T-helper 1 cell treated with Interleukin-12 subunit alpha and Interleukin-12 subunit beta and Interleukin-4 antibody, amounts not matched to agents 30 ng/mL and 1 ng/mL, for 36 hours (primary cell): Measurements from ENCODE around the gene AMBRA1. TPM values are rescaled to one million over a fixed set of nuclear protein-coding genes. Genes with fewer than 3 reads are reported as not detected.

Experiments
- intact Hi-C: fragments of 100-400 bp; cut with micrococcal nuclease; formaldehyde crosslinking; loops from one replicate; pipeline ENCODE4 v1.15.1; 2024
- total RNA-seq: library from RNA; stranded (reverse); gene quantifications from 2 replicates; pipeline ENCODE4 v1.2.3, GENCODE V29; 2022

AMBRA1 gene
- total RNA-seq, 1 donor from 2014 or later: 41.1 TPM

DNA sequence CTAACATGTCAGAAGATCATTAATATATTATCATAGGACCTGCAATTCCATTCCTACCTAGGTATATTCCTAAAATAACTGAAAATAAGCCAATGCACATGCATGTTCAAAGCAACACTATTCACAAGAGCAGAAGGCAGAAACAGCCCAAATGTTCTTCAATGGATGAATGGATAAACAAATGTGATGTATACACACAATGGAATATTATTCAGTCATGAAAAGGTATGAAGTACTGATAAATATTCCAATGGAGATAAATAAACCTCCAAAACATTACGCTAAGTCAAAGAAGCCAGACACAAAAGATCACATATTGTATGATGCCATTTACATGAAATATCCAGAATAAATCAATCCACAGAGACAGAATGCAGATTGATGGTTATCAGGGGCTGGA, 16.8 kb downstream of the AMBRA1 start:
- intact Hi-C loops: no loop called here

DNA sequence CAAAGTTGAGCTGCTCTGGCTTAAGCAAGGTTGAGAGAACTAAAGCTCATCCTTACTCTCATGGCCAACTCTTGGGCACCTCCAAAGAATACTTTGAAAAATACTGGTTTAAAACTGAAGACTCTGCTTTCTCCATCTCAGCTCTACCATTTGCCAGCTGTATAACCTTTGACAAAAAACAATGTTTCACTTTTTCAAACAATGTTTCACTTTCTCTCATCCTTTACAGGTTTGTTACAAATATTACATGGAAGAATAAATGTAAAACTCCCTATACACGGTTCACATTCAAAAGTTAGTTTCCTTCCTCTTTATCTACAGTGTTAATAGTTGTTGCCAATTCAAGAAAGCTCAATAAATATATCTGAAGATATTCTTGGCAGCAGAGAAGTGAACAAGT, 19.2 kb downstream of the AMBRA1 start:
- intact Hi-C loops: no loop called here

DNA sequence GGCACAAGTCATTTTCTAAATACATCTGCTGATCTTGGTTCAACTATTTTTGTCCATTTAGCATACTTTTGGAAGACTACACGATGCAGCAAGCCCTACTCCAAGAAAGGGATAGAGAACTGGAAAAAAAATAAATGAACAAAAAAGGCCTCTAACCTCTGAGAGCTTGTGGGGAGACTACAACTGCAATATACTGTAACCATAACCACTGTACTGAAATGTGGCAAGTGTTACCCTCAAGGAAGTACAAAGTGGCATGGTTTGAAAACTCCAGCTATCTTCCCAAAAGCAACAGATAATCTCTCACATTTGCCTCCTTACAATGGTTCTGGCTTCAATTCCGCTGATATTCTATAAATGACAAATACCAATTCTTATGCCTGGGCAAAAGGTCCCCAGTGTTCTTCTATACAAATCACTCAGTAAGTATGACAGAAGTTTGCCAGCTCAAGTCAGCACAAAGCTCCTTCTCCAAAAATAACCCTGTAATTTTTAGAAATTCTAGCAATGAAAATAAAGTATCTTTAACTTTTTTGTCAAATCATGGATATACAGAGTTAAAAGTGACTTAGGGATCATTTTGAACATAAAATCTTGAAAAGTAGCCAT, 22.9 kb downstream of the AMBRA1 start:
- intact Hi-C loops: no loop called here

- intact Hi-C loops: no loop called here
Measured at GRCh38 chr11:46565232-46565840, 28.5 kb downstream of the AMBRA1 start.

DNA sequence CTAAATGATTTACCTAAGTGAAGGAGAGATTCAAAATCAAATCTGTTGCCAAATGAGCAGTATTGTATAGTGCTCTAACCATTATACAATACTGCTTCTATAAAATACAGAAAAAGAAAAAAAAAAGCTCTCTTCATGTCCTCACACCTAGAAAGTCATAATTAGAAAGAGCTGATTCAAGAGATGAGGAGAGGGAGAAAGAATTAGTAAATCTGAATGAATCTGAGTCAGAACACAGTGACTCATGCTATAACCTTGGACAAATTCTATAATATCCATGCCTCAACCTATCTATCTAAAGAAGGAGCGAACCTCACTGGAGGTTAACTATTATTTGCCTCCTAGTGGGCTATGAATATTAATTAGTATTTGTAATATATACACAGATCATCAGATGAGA, 29.4 kb downstream of the AMBRA1 start:
- intact Hi-C loops: no loop called here

DNA sequence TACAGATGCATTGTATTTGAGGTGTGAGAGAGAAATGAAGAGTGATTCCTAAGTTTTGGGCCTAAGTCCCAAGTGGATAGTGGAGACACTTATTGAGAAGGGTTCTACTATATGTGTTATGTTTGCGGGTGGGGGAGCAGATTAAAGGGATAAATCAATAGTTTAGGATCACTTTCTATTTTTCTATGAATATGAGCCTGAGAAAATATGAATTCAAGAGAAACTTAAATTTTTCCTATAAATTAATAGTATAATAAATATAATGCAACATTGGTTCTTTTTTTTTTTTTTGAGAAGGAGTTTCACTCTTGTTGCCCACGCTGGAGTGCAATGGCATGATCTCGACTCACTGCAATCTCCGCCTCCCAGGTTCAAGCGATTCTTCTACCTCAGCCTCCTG, 31.3 kb downstream of the AMBRA1 start:
- intact Hi-C loops: no loop called here

- intact Hi-C loops: loop anchor here (1.0 kb wide), 3 partner anchors 34 to 140 kb away; partner anchors contain the start of genes AMBRA1, ARHGAP1, ATG13 and HARBI1
Measured at GRCh38 chr11:46560300-46560991, 33.4 kb downstream of the AMBRA1 start.

DNA sequence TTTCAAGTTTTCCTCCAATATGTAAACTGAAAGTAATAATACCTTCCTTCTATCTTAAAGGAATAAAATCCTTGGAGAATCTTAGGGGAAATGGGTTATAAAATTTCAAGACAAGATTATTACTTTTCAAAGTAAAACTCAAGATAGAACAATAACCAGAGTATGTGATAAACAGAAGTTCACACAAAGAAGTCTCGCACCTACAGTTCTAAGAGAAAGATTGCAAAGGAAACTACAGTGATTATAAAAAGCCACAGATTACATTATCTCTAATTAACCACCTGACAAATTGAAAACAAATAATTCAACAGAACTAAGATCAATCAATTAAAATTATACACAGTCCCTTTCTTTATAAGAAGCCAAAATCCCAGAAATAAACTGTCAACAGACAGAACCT, 34.0 kb downstream of the AMBRA1 start:
- intact Hi-C loops: loop anchor here (1.0 kb wide), 3 partner anchors 34 to 140 kb away; partner anchors contain the start of genes AMBRA1, ARHGAP1, ATG13 and HARBI1

DNA sequence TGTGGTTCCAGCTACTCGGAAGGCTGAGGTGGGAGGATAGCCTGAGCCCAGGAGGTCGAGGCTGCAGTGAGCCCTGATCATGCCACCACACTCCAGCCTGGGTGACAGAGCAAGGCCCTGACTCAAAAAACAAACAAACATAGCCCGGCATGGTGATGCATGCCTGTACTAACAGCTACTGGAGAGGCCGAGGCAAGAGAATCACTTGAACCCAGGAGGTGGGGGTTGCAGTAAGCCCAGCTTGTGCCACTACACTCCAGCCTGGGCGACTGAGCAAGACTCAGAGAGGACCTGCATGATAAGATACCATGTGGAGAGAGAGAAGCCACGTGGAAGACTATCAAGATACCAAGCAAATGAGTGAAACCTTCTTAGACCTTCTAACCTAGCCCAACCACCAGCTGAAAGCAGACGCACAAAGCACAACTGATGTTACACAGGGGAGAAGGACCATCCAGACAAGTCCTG, 36.1 kb downstream of the AMBRA1 start:
- intact Hi-C loops: no loop called here

DNA sequence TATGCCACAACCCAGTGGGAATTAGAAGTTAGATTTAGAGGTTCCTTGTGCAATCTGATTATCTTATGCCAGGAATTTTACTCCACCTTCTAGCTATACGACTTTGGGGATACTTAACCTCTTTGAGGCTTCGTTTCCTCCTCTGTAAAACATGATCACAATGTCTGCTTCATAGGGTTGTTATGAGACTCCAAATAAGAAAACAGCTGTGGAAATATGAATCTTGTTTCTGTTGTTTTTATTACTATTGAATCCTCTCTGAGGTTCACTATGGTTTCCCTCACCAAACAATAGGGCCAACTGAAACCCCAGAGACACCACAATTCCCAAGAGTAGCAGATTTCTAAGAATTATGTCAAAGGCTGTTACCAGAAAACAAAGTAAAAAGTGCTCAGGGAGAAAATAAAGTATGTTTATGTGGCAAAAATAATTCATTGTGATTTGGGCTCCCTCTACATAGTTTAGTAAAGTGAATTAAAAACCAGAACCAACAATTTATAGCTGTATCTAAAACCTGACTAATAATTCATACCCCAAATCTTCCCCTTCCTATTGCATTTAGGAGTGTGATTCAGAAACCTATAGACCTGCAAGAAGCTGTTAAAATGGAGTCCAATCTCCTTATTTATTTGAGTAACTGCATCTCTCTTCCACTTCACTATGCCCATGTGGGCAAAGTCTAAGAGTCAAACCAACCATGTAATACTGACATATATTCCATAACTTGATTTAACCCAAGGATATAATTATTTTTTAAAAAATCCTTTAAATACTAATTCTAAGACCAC, 38.4 kb downstream of the AMBRA1 start:
- intact Hi-C loops: loop anchor here (1.0 kb wide), 1 partner anchor 62 kb away; the partner anchor contains the start of genes ATG13 and HARBI1

GRCh38 chr11:46554213-46555147, 39.3 kb downstream of the AMBRA1 start:
- intact Hi-C loops: loop anchor here (1.0 kb wide), 1 partner anchor 63 kb away; the partner anchor contains the start of genes ATG13 and HARBI1

GRCh38 chr11:46553814-46554212, 40.0 kb downstream of the AMBRA1 start:
- intact Hi-C loops: no loop called here

- intact Hi-C loops: no loop called here
Measured at GRCh38 chr11:46551261-46551660, 42.6 kb downstream of the AMBRA1 start.

DNA sequence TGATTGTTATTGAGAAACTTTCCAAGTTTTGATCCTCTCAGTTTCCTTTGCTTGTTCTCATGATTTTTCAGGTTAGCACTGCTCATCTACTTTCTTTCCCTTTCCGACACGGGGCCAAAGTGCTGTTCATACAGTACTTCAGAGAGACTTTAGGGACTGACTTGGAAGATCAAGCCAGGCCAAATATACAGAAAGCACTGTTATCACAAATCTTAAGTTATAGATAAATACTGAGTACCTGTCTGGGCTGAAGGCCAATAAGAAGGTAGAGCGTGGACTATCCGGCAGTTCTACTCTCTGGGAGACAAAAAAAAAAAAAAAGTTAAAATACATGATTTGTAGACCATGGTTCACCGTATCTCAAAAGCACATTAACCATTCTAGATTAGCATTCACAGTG, 46.2 kb downstream of the AMBRA1 start:
- intact Hi-C loops: no loop called here

GRCh38 chr11:46543564-46543963, 50.3 kb downstream of the AMBRA1 start:
- intact Hi-C loops: no loop called here

GRCh38 chr11:46541593-46542371, 52.0 kb downstream of the AMBRA1 start:
- intact Hi-C loops: no loop called here

GRCh38 chr11:46540807-46541206, 53.0 kb downstream of the AMBRA1 start:
- intact Hi-C loops: no loop called here

GRCh38 chr11:46537537-46538295, 56.1 kb downstream of the AMBRA1 start:
- intact Hi-C loops: loop anchor here (1.0 to 2.0 kb wide), 7 partner anchors 8 to 299 kb away; partner anchors contain the start of genes ATG13 and HARBI1

- intact Hi-C loops: loop anchor here (1.0 to 2.0 kb wide), 5 partner anchors 47 to 298 kb away; partner anchors contain the start of genes ATG13 and HARBI1
Measured at GRCh38 chr11:46537121-46537520, 56.7 kb downstream of the AMBRA1 start.
